NCI-H2196 (cell line): ENCODE results near the gene GCNT3.
"Not testable (repeated sequence)": the region's sequence is repeated elsewhere in the genome, so short reads cannot be mapped to it uniquely, and the experiment has no call there.

Source experiments
- DNase-seq: peaks from one replicate; lab custom pipeline; 2025; ENCODE audit not compliant: unreplicated experiment; lab: John Stamatoyannopoulos, UW

GCNT3 gene

GRCh38 chr15:59615661-59616060 lies 4.1 kb downstream of the GCNT3 start:
- no peak for DNase-seq

GRCh38 chr15:59616379-59616778 lies 4.8 kb downstream of the GCNT3 start:
- peak; percentile 17 for DNase-seq

GRCh38 chr15:59618406-59618805 lies 6.8 kb downstream of the GCNT3 start:
- DNase-seq, result no peak

- no peak for DNase-seq
These were observed 10.7 kb downstream of the GCNT3 start for GRCh38 chr15:59622289-59622688.

GRCh38 chr15:59632714-59633113 lies 21.1 kb downstream of the GCNT3 start:
- no peak for DNase-seq

- no peak for DNase-seq
These were observed 24.6 kb downstream of the GCNT3 start for GRCh38 chr15:59636184-59636583.

- not testable (repeated sequence) for DNase-seq
These were observed 25.9 kb downstream of the GCNT3 start for GRCh38 chr15:59637507-59637906.

GRCh38 chr15:59642351-59642750 lies 30.8 kb downstream of the GCNT3 start:
- no peak for DNase-seq

GRCh38 chr15:59644756-59645155 lies 33.2 kb downstream of the GCNT3 start:
- no peak for DNase-seq

GRCh38 chr15:59645812-59646211 lies 34.2 kb downstream of the GCNT3 start:
- DNase-seq, result not testable (repeated sequence)

GRCh38 chr15:59646277-59646676 lies 34.7 kb downstream of the GCNT3 start:
- DNase-seq, result no peak

- no peak for DNase-seq
These were observed 35.5 kb downstream of the GCNT3 start for GRCh38 chr15:59647085-59647484.

GRCh38 chr15:59649603-59650002 lies 38.0 kb downstream of the GCNT3 start:
- DNase-seq, result no peak

- DNase-seq, result no peak
These were observed 42.5 kb downstream of the GCNT3 start for GRCh38 chr15:59654046-59654445.

- peak; percentile 86 for DNase-seq
These were observed 45.5 kb downstream of the GCNT3 start, which contains the start of gene GTF2A2 for GRCh38 chr15:59656897-59657634. GTF2A2 (minus strand) TSS chr15:59657515; CDS start chr15:59652277, 5,238 bp downstream.

- no peak for DNase-seq
These were observed 46.1 kb downstream of the GCNT3 start for GRCh38 chr15:59657635-59658125.

- DNase-seq, result no peak
These were observed 47.8 kb downstream of the GCNT3 start for GRCh38 chr15:59659366-59659765.

GRCh38 chr15:59662260-59662659 lies 50.7 kb downstream of the GCNT3 start:
- no peak for DNase-seq

GRCh38 chr15:59668556-59668955 lies 57.0 kb downstream of the GCNT3 start:
- no peak for DNase-seq
